Measurements from ENCODE around the gene NUP50. TPM values are rescaled to one million over a fixed set of nuclear protein-coding genes. Genes with fewer than 3 reads are reported as not detected.

Gene NUP50, protein sequence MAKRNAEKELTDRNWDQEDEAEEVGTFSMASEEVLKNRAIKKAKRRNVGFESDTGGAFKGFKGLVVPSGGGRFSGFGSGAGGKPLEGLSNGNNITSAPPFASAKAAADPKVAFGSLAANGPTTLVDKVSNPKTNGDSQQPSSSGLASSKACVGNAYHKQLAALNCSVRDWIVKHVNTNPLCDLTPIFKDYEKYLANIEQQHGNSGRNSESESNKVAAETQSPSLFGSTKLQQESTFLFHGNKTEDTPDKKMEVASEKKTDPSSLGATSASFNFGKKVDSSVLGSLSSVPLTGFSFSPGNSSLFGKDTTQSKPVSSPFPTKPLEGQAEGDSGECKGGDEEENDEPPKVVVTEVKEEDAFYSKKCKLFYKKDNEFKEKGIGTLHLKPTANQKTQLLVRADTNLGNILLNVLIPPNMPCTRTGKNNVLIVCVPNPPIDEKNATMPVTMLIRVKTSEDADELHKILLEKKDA
- total RNA-seq = 167 and 168 TPM in 2 replicates

DNA sequence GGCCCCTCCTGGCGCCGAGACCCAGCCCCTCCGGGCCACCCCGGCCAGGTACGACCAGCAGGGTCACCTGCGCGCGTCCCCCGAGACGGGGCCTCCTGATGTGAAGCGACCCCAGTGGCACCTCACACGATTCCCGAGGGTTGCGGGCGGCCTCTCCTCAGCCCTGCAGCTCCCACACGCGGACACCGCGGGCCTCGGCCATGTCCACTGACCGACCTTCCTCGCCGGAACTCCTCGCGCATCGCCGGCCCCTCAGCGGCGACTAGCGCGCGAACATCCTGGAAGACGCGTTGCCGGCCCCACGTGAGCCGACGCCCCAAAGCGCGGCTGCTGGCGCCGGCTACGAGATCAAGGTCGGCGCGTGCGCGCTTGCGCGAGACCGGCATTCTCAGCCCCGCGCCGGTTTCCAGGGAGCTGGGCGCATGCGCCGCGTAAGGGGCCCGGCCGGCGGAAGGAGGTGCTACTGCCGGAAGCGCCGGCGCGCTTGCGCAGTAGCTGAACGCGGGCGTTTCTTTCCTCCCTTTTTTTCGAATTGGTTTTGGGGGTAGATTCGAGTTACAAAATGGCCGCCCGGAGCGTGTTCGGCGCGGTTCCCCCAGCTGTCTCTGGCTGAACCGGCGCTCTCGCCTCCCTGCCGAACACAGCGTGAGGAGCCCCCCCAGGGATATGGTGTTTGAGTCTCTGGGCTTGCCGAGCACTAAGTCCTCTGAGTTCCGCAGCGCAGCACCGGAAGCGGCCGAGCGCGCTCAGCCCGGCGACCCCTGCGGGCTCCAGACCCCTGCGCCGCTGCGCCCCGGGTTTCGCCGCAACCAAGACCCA is at the start of gene NUP50:
NUP50 (plus strand) TSS at position 475 of the 819 bp plus-strand sequence. CDS start 4,253 bp downstream, outside the sequence.
- H3K27me3 Mint-ChIP-seq = no peaks in the 10 kb centered on the region
- H3K27ac Mint-ChIP-seq = peak within 1 kb of the TSS; percentile 95
- peaks cover 45% of the 10 kb centered on the region for H3K36me3 Mint-ChIP-seq (ENCODE audit: low read depth)
- peaks cover 49% of the 10 kb centered on the region for H3K4me1 Mint-ChIP-seq
- DNase-seq = peak; percentile 99
- H3K9me3 Mint-ChIP-seq = no peaks in the 10 kb centered on the region
- peak within 1 kb of the TSS; percentile 100 for H3K4me3 Mint-ChIP-seq
- intact Hi-C loops (cut with micrococcal nuclease) = no loop called here

DNA sequence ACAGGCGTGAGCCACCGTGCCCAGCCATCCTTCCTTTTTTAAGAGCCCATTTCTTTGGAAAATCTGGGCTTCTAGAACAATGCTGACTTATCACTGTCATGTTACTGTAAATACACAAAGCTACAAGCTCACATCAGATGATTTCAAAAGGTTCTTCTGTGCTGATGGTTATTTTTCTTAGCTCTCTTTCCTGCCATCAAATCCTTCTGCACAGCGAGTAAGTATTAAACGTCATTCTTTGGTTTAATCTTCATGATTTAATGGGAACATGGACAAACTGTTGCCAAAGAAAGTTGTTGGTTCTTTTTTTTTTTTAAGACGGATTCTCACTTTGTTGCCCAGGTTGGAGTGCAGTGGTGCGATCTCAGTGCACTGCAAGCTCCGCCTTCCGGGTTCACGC is 43.3 kb upstream of the NUP50 start:
- H3K27ac Mint-ChIP-seq = no peak overlapping the region
- no peak overlapping the region for H3K4me3 Mint-ChIP-seq
- H3K4me1 Mint-ChIP-seq = no peaks in the 10 kb centered on the region
- intact Hi-C loops (cut with micrococcal nuclease) = no loop called here
- no peaks in the 10 kb centered on the region for H3K36me3 Mint-ChIP-seq (ENCODE audit: low read depth)
- H3K27me3 Mint-ChIP-seq = peaks cover 13% of the 10 kb centered on the region
- DNase-seq = no peak
- H3K9me3 Mint-ChIP-seq = no peaks in the 10 kb centered on the region

DNA sequence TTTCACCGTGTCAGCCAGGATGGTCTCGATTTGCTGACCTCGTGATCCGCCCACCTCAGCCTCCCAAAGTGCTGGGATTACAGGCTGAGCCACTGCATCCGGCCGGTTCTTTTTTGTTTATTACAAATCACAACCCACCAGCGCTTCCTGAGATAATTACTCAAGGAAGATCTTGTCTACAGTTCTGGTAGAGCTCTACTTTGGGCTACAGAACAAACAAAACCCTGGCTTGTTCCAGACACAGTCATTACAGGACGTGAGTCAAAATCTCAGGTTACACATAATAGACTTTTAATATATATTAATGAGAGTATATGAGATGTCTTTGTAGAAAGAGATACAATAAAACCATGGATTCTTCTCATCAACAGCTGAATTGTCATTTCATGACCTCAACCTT is 42.8 kb upstream of the NUP50 start:
- Mint-ChIP-seq H3K27me3 (peaks cover 13% of the 10 kb centered on the region), H3K4me1 (no peaks in the 10 kb centered on the region), H3K27ac (no peak overlapping the region), H3K36me3 (ENCODE audit: low read depth) (no peaks in the 10 kb centered on the region), H3K9me3 (no peaks in the 10 kb centered on the region), H3K4me3 (no peak overlapping the region)
- no peak for DNase-seq
- intact Hi-C loops (cut with micrococcal nuclease) = no loop called here

DNA sequence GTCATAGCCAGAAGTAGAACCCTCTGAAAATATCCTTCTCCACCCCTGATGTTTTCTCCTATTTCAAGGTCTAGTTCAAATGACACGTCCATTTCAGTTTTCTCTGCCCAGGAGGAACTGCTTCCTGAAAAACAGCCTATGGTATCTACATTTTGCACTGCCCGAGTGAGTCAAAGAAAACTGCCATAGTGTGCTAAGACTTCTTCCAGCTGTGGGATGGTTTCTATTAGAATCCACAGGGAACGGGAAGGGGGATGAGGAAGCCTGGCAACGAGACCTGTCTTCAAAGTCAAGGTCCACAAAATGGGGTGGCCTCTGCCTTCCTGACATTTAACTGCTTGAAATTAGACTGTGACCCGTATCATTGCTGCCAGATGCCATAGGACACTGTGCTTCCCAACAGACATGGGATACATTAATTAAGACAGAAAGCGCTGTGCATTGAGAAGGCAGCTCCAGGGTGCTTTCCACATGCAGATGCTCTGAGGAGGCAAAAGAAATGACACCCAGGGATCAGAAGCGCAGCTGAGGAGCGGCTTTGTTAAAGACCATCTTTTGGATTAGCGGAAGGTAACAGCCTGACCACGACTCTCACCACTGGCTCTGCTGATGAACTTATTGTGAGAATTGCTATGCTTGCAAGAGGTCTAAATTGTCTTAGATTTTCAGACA is 39.4 kb upstream of the NUP50 start:
- peaks cover 2% of the 10 kb centered on the region for H3K4me1 Mint-ChIP-seq
- DNase-seq = no peak
- H3K9me3 Mint-ChIP-seq = no peaks in the 10 kb centered on the region
- no peak overlapping the region for H3K27ac Mint-ChIP-seq
- H3K27me3 Mint-ChIP-seq = peaks cover 10% of the 10 kb centered on the region
- no peaks in the 10 kb centered on the region for H3K36me3 Mint-ChIP-seq (ENCODE audit: low read depth)
- intact Hi-C loops (cut with micrococcal nuclease) = no loop called here
- H3K4me3 Mint-ChIP-seq = no peak overlapping the region

DNA sequence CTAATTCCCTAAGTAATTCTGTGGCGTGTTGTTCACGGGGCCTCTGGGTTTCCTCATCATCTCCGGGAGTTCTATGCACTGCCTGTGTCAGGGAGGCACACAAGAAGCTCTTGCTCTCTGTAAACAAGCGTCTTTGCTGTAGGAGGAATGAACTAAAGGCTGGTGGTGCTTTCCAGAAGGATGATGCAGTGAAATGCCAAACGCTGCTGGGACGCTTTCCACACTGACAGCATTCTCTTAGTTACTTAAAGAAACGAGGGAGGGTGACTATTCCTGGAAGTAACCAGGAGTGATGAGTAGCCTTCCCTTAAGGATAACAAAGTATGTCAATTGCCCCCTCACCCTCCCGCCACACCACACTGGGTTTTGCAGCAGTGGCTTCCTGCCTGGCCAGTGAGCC is 38.5 kb upstream of the NUP50 start:
- no peaks in the 10 kb centered on the region for H3K9me3 Mint-ChIP-seq
- H3K27ac Mint-ChIP-seq = no peak overlapping the region
- H3K4me1 Mint-ChIP-seq = peaks cover 10% of the 10 kb centered on the region
- peaks cover 10% of the 10 kb centered on the region for H3K27me3 Mint-ChIP-seq
- intact Hi-C loops (cut with micrococcal nuclease) = no loop called here
- H3K36me3 Mint-ChIP-seq (ENCODE audit: low read depth) = no peaks in the 10 kb centered on the region
- DNase-seq = no peak
- H3K4me3 Mint-ChIP-seq = no peak overlapping the region

DNA sequence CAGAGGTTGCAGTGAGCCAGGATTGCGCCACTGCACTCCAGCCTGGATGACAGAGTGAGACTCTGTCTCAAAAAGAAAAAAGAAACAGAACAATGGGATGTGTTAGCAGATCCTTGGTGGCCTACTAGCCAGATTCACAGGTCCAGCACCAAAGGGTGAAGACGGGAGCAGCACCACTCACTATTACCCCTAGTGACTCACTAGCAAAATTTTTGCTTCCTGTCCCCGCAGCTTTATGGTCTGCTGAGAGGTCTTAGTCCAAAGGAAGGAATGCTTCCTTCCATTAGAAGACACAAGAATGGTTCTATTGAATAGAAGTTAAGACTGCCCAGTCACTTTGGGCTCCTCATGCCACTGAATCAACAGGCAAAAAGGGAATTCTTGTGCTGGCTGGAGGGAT is 35.9 kb upstream of the NUP50 start:
- peaks cover 10% of the 10 kb centered on the region for H3K27me3 Mint-ChIP-seq
- no peaks in the 10 kb centered on the region for H3K9me3 Mint-ChIP-seq
- no peak overlapping the region for H3K27ac Mint-ChIP-seq
- intact Hi-C loops (cut with micrococcal nuclease) = no loop called here
- H3K4me3 Mint-ChIP-seq = no peak overlapping the region
- H3K36me3 Mint-ChIP-seq (ENCODE audit: low read depth) = peaks cover 10% of the 10 kb centered on the region
- peaks cover 19% of the 10 kb centered on the region for H3K4me1 Mint-ChIP-seq
- no peak for DNase-seq

DNA sequence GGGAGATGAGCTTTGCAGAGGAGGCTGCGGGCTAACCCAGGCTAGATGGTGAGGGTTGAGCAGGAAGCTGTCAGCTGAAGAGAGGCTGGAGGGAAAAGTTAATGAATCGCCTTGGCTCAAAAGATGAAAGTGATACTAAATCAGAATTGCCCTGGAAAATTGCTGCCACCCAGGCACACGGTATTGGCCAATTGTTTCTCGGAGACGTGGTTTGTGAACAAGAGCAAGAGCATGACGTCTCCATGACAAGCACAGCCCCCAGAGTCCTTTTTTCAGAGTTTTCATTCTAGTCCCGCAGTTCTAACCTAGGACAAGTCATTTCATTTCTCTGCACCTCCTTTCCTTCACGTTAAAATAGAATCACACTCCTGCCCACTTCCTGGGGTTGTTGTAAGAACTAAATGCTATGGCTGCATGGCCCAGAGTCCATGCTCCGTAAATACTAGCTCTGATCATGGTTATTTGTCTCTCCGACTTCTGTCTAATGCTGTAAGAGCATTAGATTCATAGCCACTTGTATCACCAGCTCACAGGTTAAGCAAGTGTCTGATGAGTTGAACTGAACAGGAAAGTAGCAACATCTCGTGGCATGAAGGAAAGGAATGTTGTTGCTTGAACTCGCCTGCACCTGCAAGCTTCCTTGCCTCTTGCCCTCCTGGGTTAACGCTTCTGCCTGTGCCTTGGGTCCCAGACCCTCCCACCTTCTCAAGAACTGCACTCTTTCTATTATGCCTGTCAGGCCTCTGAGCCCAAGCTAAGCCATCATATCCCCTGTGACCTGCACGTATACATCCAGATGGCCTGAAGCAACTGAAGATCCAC is 33.8 kb upstream of the NUP50 start:
- Mint-ChIP-seq H3K27ac (peak overlapping the region; percentile 82), H3K27me3 (peaks cover 2% of the 10 kb centered on the region), H3K36me3 (ENCODE audit: low read depth) (peaks cover 23% of the 10 kb centered on the region), H3K4me3 (peak overlapping the region; percentile 43), H3K4me1 (peaks cover 19% of the 10 kb centered on the region), H3K9me3 (peaks cover 5% of the 10 kb centered on the region)
- DNase-seq = peak; percentile 68
- intact Hi-C loops (cut with micrococcal nuclease) = no loop called here

DNA sequence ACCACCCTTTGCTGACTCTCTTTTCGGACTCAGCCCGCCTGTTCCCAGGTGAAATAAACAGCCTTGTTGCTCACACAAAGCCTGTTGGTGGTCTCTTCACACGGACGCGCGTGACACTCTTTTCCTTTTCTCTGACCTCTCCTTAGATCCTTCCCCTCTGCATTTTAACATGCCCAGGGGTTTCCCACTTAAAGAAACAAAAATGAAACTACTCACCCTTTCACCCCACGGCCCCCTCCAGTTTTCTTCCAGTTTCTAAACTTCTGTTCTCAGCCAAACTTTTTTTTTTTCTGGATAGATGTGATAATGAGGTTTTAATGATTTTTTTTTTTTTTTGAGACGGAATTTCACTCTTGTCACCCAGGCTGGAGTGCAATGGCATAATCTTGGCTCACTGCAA is 32.8 kb upstream of the NUP50 start:
- intact Hi-C loops (cut with micrococcal nuclease) = no loop called here
- Mint-ChIP-seq H3K4me1 (peaks cover 19% of the 10 kb centered on the region), H3K27ac (peak overlapping the region; percentile 50), H3K4me3 (peak overlapping the region; percentile 18), H3K9me3 (peaks cover 5% of the 10 kb centered on the region), H3K27me3 (peaks cover 1% of the 10 kb centered on the region), H3K36me3 (ENCODE audit: low read depth) (peaks cover 28% of the 10 kb centered on the region)
- no peak for DNase-seq

DNA sequence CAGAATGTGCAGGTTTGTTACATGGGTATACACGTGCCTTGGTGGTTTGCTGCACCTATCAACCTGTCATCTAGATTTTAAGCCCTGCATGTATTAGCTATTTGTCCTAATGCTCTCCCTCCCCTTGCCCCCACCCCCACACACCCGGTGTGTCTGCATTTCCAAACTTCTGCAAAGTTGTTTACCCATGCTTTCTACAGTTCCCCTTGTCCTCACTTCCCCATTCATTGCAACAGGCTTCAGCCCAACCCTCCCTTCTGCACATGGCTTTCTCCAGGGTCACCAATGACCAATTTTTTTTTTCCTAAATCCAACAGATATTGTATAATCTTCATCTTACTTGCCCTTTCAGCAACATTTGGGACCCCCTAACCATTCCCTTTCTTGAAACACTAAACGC is 32.0 kb upstream of the NUP50 start:
- peaks cover 24% of the 10 kb centered on the region for H3K4me1 Mint-ChIP-seq
- H3K9me3 Mint-ChIP-seq = peaks cover 5% of the 10 kb centered on the region
- intact Hi-C loops (cut with micrococcal nuclease) = no loop called here
- no peak overlapping the region for H3K4me3 Mint-ChIP-seq
- no peaks in the 10 kb centered on the region for H3K27me3 Mint-ChIP-seq
- H3K27ac Mint-ChIP-seq = no peak overlapping the region
- no peak for DNase-seq
- peaks cover 29% of the 10 kb centered on the region for H3K36me3 Mint-ChIP-seq (ENCODE audit: low read depth)

DNA sequence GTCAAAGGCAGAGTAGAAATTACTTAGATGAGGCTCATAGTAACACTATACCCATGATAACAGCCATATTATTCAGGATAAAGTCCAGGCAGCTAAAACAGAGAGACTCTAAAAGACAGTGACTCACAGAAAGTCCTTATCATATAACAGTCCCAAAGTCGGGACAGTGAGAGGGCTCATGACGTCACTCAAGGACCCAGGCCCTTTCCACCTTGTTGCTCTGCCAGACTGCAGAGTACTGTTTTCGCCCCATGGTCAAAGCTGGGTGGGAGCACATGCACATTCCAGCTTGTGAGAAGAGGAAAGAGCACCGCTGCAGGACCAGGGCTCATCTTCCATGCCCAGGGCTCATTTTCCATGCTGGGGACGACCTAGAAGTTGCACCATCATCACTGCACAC is 29.4 kb upstream of the NUP50 start:
- peaks cover 29% of the 10 kb centered on the region for H3K36me3 Mint-ChIP-seq (ENCODE audit: low read depth)
- peaks cover 22% of the 10 kb centered on the region for H3K4me1 Mint-ChIP-seq
- peaks cover 5% of the 10 kb centered on the region for H3K9me3 Mint-ChIP-seq
- no peak overlapping the region for H3K4me3 Mint-ChIP-seq
- H3K27ac Mint-ChIP-seq = no peak overlapping the region
- DNase-seq = no peak
- H3K27me3 Mint-ChIP-seq = no peaks in the 10 kb centered on the region
- intact Hi-C loops (cut with micrococcal nuclease) = no loop called here

DNA sequence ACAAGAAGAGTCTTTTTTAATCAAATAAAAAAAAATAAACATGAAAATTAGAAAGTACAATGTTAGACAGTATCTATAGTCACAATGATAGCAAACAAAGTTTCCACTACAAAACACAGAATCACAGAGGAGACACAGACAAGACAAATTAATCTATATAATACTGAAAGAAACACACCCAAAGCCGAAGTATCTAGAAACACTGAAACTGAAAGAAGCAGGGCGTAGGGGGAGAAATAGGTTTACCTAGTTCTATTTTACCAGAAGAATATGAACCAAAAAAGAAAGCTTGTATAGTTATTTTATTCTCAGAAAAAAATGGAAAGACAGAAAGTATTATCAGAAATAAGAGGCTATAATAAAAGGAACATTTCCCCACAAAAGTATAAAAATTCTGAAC is 27.1 kb upstream of the NUP50 start:
- no peaks in the 10 kb centered on the region for H3K27me3 Mint-ChIP-seq
- peaks cover 7% of the 10 kb centered on the region for H3K4me1 Mint-ChIP-seq
- DNase-seq = no peak
- intact Hi-C loops (cut with micrococcal nuclease) = no loop called here
- no peak overlapping the region for H3K4me3 Mint-ChIP-seq
- H3K27ac Mint-ChIP-seq = no peak overlapping the region
- H3K36me3 Mint-ChIP-seq (ENCODE audit: low read depth) = peaks cover 34% of the 10 kb centered on the region
- H3K9me3 Mint-ChIP-seq = peaks cover 5% of the 10 kb centered on the region

DNA sequence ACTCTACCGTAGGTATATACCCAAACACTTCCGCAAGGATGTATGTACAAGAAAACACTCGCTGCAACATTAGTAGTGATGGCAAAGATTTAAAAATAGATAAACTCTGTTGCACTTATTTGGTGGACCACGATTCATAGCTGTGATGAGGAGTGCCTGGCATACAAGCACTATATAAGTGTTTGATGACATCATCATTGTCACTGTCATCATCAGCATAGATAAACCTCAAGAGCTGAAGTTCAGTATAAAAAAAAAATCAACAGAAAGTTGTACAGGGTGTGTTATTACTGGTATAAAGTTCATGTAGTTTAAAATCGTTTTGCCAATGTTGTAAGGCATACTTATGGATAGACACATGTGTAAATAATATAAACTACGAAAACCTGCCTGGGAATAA is 24.0 kb upstream of the NUP50 start:
- Mint-ChIP-seq H3K4me1 (peaks cover 5% of the 10 kb centered on the region), H3K27me3 (no peaks in the 10 kb centered on the region), H3K36me3 (ENCODE audit: low read depth) (peaks cover 16% of the 10 kb centered on the region), H3K27ac (no peak overlapping the region), H3K4me3 (no peak overlapping the region), H3K9me3 (peaks cover 2% of the 10 kb centered on the region)
- no peak for DNase-seq
- intact Hi-C loops (cut with micrococcal nuclease) = no loop called here

DNA sequence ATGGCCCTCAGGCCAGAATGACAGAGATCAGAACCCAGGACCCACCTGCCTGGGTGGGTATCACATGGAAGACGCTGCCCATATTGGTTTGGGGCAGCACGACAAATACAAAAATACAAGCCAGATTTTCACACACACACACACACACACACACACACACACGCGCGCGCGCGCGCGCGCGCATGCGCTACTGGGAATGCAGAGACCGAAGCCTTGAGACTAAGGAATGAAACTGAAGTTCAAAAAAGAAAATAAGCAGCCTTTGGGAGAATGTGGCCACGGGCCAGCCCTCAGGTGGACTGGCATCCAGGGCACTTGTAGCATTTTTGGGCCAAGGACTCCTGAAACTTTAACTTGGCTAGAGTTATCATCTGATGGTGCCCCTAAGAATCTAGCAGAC is 21.3 kb upstream of the NUP50 start:
- Mint-ChIP-seq H3K9me3 (no peaks in the 10 kb centered on the region), H3K4me1 (no peaks in the 10 kb centered on the region), H3K27ac (no peak overlapping the region), H3K27me3 (no peaks in the 10 kb centered on the region), H3K36me3 (ENCODE audit: low read depth) (peaks cover 8% of the 10 kb centered on the region), H3K4me3 (no peak overlapping the region)
- intact Hi-C loops (cut with micrococcal nuclease) = no loop called here
- no peak for DNase-seq
